HG02870 (cell line): ENCODE measurements around the gene COQ2.

Source experiments
- ATAC-seq: cut with Tn5 transposase; IDR thresholded peaks from one replicate; pipeline ENCODE4 v1.9.1; 2021; ENCODE audit warnings: mild to moderate bottlenecking, moderate library complexity; ENCODE audit not compliant: unreplicated experiment

COQ2 gene

GRCh38 chr4:83219344-83220331 is 65.0 kb downstream of the COQ2 start:
- peak; percentile 25 for ATAC-seq

- peak; percentile 79 for ATAC-seq
Measured at GRCh38 chr4:83217721-83218522, 66.7 kb downstream of the COQ2 start.

- no peak for ATAC-seq
Measured at GRCh38 chr4:83216959-83217683, 67.5 kb downstream of the COQ2 start.

DNA sequence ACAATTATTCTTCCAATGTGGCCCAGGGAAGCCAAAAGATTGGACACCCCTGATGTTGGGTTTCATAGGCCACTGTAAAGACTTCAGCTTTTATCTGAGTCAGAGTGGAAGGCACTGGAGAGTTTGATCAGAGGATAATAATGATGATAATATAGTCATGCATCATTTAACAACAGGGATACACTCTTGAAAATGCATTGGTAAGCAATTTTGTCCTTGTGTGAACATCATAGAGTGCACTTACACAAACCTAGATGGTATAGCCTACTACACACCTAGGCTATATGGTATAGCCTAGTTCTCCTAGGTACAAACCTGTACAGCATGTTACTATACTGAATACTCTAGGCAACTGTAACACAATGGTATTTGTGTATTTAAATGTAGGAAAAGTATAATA is 70.5 kb downstream of the COQ2 start:
- no peak for ATAC-seq
